HG02571 (cell line): ENCODE data around the gene SSPN.
"Not testable (repeated sequence)": the region's sequence is repeated elsewhere in the genome, so short reads cannot be mapped to it uniquely, and the experiment has no call there.

Source experiments
- ATAC-seq: cut with Tn5 transposase; IDR thresholded peaks from one replicate; pipeline ENCODE4 v1.9.1; 2021; ENCODE audit warnings: mild to moderate bottlenecking, moderate library complexity; ENCODE audit not compliant: unreplicated experiment

Gene SSPN

DNA sequence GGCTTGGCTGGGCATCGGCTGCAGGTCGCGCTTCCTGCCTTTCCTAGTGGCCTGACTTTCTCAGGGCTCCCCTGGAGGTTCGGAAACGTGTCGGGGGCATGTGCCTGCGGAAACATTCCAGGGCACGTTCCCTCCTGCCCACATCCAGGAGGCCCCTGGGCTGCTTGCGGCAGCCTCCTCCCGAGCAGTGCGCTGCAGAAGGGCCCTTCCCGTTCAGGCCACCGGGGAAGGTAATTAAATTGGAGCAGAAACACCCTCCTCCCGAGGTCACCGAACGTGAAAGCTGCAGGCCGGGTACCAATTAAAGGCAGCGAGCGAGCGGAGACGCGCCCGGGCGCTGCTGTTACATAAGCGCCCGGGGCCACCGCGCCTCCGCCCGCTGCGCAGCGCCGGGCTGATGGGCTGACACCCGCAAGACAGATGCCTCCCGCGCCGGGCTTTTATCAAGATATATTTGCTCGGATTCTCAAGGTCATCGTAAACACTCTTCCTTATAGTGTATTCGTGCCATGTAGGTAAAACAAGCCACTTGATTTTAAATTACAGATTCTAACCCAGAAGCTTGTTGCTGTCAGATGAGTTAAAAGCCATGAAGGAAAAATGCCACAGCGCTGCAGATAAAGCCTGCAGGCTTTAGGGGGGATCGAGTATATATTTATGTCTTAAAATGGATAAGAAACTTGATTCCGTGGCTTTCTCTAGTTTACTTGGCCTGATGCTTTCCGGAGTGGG lies 31.4 kb downstream of the SSPN start:
- ATAC-seq: no peak

DNA sequence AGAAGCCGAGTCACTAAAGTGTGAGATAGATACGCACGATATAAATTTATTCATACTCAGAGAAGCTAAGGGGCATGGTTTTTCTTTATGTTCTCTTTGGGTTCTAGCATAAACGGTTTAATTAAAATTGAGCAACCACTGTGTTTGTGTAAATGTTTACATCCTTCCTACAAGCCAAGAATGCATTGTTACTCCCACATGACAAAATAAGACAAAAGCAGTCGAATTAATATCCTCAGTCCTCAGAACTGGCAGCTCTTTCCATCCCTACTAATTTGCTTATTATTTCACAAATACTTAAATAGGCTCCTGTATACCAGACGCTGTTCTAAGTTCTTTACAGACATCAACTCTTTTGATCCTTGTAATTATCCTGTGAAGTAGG lies 32.0 kb downstream of the SSPN start:
- no peak for ATAC-seq

DNA sequence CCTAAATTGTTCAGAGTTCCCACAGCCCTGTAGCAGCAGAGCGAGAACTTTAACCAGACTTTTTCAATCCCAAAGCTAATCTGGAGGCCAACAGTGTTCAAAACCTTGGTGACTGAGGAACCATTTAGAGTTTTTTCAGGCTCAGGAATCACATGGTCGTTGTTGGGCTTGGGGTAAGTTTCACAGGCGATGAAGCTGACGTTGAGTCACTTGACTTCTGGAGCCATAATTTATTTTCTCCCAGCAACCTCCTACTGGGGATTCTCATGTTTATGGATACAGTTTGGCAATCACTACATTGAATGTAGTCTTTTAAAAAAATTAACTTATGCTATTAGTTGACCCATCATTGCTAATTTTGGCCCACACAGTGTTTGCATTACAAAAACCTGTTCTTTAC lies 34.5 kb downstream of the SSPN start:
- no peak for ATAC-seq

DNA sequence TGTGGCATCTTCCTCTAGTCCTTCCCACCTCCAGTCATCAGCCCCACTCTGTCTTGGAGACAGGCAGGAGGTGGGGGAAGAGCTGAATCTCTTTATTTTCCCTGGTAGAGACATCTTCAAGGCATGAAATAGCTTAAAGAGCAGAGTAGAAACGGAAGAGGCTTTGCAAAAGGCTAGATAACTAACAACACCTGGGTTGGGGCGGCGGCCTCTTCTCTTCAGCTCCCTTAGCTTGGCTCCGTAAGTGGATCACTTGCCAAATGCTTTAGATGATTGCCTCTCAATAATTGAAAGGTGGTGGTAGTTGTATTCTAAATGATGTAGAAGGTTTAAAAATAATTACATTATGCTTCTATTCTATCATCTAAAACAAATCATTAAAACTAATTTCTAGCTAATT lies 36.1 kb downstream of the SSPN start:
- ATAC-seq: no peak

DNA sequence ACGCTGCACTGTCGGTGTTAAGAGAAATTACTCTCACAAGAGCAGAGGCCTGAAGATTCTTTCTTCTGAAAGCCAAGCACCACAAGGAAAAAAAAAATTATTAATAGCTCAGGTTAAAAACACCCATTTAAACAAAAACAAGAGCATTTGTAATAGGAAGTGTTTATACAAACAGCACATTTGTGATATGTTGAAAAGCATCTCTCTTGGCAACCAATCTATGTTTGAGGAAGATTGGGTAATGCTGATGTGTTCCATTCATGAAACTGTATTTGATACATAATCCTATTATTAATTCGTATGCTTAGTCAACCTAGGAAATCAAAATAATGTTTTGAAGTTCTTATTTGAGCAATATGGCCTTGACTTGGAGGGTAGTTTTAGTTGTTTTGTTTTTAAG lies 36.5 kb downstream of the SSPN start:
- ATAC-seq: no peak

DNA sequence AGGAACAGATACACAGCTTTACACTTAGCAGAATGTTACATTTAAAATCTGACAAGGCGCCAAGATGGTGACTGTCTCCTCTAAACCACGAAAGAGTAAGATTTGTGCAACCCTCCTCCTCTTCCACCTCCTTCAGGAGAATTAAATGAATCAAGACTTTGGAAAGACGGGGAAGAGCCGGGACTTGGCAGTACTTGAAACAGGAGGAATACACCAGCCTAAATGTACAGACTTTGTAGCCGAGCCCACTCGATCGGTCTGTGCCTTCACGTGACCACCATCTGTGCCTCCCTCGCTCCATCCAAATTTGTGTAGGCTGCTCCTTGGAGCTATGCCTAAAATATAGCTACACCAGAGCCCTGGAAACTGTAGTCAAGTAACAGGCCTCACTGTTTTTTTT lies 38.3 kb downstream of the SSPN start:
- no peak for ATAC-seq

DNA sequence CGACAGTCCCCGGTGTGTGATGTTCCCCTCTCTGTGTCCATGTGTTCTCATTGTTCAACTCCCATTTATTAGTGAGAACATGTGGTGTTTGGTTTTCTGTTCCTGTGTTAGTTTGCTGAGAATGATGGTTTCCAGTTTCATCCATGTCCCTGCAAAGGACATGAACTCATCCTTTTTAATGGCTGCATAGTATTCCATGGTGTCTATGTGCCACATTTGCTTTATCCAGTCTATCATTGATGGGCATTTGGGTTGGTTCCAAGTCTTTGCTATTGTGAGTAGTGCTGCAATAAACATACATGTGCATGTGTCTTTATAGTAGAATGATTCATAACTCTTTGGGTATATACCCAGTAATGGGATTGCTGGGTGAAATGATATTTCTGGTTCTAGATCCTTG lies 40.1 kb downstream of the SSPN start:
- not testable (repeated sequence) for ATAC-seq

DNA sequence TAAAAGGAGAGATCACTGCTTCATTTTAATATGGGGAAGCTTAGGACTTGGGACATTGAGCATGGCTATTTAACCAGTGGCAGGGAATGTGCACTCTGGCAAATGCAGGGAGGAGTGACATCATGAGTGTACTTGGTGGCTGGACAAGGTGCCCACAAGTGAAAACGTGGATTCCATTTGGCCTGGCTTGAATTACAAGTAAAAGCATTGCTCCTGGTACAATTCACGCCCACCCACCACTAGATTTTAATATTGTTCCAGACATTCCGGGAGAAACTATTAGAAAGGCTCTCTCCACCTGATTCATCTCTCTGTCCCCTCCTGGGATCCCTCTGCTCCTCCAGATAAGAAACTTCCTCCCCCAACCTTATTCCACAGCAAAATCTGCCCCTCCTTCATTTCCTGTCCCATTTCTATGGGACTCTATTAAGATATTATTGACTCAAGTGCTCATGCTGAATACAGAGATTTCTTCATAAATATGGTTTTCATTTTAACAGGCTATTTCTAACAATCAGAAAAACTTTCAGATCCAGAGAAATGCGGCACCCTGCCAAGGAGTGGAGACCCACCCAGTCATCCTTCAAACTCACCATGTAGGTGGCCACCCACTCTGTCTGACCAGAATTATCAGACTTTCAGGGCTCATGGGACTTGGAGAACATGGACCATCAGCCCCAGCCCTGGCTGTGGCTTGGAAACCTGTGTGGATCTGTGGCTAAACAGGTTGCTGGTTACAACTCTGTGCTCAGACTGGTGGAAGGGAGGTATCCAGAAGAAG lies 43.2 kb downstream of the SSPN start:
- ATAC-seq: no peak

DNA sequence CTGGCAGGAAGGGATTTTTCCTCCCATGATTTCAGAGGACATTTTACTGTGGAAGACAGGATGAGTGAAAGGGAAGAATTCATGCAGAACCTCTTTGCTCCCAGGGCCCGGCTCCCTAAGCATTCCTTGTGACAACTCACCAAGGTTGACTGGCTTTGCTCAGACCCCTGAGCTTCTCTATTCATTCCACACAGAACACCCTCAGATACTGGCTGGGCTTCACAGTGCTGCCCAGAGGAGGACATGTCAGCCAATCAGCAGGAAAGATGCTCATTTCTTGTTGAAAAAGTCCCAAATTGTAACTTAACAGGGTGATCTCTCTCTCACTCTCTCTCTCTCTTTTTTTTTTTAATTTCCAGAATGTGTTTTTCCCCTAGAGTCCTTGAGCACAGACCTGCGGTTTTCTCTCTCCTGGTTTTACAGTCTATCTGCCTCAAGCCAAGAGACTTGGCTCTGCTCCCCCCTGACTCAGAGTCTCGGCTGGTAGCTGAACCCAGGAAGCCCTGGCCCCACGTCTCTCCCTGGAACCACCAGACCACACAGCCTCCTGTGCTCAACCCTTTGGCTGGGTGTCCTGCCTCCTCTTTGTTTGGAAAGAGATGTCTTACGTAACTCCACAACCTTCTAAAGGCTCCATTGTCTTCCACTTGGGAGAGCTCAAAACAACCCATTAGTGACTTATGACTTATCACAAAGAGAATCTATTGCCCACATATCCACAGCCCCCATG lies 43.9 kb downstream of the SSPN start:
- ATAC-seq: no peak

DNA sequence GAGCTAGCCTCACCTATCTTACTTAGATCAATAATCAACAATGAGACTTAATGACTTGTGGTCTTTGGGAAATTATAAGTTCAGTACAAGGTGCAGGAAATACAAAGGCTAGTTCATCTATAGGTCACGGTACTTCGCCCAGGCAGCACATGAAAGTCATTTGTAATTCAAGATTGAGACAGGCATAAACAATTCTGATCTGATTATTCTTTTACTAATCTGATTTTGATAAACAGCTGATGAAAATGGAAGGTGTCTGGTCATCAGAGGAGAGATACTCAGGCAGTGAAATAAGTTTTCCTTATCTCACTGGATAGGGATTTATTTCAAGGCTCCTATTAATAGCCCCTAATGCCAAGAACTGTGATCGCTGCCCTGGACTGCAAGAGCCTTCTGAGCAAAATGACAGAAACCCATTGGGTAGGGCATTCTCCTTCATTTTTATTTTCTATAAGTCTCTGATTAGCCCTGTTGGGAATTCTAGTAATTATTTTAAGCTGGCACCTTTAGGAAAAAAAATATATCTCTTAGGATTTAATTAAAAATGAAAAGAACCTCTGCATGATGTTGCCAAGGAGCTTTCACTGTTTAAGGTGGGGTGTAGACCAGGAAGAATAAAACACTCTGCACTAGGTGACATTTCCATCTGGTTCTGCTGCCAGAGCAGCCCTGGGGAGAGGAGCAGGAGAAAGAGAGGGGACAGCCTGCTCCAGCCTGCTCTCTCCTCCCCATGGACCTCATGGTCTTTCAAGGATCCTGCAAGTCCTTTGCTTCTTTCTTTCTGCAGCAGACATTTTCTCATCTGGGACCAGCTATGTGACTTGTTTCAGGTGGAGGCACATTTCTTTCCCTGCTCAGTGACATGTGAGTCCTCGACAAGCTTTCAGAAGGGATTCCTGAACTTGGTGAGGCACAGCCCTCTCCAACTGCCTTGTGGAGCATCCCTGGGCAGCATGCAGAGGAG lies 44.8 kb downstream of the SSPN start:
- ATAC-seq: no peak

DNA sequence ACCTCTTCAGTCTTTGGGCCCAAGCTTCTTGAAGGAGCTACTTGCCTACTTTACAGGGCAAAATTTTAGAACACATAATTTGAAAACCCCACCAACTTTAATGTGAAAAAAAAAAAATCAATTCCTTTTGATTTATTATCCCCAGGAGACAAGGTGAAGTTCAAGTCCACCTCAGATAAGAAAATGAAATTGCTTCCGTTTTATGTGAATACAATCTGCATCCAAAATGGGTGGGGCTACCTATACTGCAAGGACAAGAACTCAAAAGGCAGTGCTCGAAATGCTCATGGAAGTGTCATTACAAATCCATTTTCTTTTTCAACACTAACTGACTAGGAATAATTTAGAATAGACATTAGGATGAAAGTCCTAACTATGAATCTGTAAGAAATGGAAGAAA lies 45.7 kb downstream of the SSPN start:
- no peak for ATAC-seq

DNA sequence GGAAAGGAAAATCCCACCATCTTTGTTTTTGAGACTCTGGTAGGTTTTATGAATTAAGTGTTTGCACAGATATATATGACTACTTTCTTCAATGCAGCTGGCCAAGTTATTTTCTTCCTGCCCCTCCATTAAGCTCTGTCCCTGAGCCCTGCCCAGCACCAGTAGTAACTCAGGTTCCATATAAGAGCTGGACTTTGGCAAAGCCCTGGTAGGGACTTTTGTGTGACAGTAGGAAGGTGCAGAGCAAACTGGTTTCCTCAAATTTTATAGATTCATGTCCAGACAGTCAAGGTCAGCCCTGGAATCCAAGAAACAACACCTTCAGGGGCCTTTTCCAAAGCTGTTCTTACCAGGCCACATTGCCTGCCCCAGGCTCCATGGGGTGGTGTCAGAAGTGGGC lies 47.3 kb downstream of the SSPN start:
- no peak for ATAC-seq

DNA sequence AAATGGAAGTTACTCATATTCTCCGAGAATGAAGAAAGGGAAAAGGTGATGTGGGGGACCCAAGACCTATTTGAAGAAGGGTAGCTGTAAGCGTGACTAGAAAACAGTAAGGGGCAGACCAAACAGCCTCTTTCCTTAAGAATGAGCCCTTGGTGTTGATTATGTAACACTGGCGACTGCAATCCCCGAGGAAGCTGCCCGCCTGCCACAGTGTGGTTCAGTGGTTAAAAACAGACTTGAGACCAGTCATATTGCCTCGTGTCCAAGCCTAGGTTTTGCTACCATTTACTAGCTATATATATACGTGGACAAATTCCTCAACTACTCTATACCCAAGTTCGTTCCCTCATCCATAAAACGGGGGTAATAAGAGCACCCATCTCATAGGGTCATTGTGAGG lies 49.1 kb downstream of the SSPN start:
- ATAC-seq: no peak

DNA sequence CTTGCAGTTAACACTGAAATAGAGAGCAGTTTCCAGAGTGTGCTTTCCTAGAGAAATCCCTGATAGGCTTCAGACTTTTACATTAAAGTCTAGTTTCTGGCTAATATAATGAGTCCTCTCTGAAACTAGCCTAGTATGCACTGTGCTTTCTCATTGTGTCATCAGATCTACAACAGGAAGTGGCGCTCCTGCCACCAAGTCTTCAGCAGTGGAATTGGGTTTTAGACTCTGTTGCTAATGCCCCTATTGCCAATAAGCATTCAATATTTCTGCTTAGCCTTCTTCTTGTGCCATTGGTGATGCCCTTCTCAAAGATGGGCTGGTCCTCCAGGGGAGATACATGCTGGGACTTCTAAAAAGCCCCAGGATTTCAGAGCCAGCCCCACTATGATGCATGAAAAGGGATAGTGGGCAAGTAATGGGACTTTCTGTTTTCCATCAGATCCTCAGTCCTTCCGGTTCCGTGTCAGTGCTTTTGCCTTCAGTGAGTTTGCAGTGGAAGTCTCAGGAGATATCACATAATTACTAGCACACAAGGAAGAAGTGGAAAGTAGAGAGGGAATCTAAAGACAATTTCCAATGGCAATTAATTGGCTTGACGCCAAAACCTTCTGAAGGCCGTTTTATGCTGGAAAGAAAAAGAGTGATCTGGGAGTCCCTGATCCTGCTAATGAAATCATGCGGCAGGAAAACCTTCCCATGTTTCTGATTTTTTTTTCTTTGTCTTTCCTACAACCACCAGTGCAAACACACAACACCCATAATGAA lies 50.0 kb downstream of the SSPN start:
- ATAC-seq: no peak

DNA sequence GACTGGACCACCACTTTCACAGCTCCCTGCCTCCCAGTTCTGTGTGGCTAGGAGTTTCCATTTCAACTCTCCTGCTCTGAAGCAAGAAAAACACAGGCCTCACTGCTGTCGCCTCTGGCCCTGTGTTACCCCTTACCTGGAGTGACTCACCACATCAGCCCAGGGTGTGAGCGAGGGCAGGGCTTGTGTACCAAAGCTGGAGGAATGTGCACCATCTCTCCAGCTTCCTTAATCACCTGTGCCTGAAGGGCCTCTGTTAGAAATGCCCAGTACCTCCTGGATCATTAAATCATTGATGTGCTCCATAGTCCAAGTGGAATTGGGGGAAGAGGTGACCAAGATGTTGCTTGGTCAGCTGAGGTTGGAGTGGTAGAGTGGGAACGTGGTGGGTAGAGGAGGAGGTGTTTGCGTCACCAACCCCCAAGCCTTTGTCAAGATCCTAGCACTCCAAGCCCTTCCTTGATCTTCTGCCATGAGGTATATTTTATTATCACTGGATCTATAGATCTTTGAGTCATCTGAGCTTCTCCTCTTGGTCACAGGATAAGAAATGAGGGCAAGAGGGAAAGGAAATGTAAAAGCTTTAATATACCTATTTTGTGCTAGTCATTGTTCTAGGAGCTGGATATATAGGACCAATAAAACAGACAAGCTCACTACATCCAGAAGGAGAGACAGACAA lies 51.3 kb downstream of the SSPN start:
- no peak for ATAC-seq

DNA sequence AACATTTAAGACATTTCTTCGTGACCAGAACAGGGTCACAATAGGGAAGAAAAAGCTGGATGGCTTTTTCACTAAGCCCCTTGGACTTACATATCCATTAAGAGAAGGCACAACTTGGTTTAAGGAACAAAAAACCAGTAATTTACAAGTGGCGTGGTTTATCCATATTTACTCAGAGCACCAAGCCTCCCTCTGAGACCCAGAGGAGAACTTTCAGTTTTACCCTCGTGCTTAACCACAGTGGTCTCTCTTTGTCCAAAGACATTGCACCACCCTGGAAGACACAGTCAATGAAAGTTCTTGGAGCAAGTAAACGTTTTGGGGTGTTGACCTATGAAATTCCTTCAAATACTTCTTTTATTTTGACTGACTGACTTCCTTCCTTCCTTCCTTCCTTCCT lies 52.5 kb downstream of the SSPN start:
- no peak for ATAC-seq

DNA sequence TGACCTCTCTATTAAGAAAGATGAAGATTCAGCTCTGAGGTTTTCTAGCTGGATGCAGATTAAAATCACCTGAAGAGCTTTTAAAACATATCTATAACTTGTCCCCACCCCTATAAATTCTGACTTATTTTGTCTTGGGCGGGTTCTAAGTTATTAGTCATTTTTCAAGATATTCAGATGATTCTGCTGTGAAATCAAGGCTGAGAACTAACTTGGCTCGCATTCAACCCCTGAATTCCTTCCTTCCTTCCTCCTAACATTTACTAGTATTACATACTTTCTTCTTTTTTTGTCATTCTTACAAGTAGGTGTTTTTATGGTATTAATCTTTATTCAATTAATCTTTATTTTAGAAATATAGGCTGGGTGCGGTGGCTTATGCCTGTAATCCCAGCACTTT lies 55.4 kb downstream of the SSPN start:
- no peak for ATAC-seq

DNA sequence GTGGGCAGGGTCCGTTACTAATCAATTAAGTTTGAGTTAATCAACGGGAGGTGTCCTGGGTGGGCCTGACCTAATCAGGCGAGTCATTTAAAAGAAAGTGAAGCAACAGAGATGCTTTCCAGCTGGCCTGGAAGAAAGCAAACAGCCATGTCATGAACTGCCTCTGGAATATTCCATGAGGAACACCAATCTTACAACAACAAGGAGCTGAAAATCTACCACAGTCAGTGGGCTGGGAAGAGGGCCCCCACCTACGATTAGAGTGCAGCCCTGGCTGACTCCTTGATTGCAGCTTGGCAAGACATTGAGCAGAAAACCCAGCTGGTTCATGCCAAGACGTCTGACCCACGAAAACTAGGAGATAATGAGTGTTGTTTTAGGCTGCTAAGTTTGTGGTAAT lies 56.2 kb downstream of the SSPN start:
- no peak for ATAC-seq

DNA sequence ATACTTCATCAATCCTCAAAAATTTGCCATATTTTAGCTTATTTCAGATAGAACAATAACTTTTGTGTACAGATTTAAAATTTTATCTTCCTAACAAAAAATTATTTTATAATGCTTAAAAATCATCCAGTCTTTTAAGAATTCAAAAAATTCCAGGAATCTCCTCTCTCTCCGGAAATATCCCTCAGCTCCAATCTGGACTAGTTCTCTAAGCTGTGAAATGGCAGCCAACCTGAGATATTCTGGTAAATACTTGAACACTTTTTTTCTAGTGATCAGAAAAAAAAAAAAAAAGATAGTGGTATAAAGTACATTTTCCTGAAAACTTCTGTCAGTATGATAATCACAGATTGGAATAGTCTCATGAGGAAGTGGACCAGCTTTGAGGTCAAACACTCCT lies 57.6 kb downstream of the SSPN start:
- no peak for ATAC-seq
